GM19043 (cell line): ENCODE measurements around the gene TMEM165.

ENCODE experiments used
- ATAC-seq: cut with Tn5 transposase; IDR thresholded peaks from one replicate; pipeline ENCODE4 v1.9.1; 2021; ENCODE audit warnings: low read depth; ENCODE audit not compliant: unreplicated experiment

TMEM165 gene

DNA sequence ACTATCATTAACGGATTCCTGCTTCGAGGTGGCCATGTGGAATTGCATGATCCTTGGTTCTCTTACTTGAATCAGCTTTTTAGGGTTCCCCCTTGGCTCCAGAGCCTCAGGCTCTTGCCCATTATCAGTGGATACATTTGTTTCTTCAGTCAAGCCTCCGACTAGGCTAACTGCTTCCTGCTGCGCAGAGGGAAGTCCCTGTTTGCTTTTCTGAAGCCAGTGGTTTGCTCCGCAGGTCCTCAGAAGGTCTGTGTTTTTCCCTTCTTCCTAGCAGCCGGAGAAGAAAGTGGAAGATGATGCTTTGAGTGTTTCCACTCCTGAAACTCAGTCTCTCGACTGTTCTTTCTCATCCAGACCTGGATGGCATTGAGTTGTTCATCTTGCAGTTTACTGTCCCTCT is 29.1 kb upstream of the TMEM165 start:
- no peak for ATAC-seq

DNA sequence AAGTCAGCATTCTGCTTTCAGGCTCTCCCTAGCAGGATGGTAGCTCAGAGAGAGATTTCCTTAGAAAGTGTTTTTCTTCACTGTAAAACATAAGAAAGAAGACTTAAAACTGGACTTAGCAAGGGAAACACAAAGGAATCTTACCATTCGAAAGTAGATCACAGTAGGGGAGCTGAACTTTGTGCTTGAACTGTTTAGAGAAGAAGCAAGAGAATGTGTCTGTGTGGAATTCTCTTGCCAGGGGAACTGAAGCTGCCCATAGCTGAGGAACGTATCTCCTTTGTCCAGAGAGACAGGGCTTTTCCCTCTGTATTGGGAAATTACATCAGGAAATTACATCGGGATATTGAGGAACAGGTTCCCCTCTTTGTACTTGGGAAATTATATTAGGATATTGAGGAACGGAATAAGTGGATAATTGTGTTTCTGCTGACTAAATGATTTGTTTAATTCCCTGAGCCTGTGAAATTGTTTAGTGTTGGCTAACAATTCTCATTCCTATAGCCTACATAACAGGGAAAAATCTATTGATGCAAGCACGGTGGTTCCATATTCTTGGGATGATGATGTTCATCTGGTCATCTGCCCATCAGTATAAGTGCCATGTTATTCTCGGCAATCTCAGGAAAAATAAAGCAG is 28.6 kb upstream of the TMEM165 start:
- no peak for ATAC-seq

DNA sequence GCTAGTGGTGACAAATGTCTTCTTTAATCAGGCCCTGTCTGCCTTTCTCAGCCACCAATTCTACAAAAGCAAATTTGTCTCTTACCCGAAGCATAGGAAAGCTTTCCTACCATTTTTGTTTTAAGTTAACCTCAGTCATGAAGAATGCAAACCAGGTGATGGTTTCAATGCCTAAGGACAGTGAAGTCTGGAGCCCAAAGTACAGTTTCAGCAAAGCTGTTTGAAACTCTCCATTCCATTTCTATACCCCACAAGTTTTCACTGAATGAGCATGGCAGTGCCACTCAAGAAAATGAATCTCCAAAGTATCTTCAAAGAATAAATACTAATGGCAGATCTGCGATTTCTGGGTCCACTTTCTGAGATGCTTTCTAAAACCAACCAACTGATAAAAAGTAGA is 25.8 kb upstream of the TMEM165 start:
- no peak for ATAC-seq

DNA sequence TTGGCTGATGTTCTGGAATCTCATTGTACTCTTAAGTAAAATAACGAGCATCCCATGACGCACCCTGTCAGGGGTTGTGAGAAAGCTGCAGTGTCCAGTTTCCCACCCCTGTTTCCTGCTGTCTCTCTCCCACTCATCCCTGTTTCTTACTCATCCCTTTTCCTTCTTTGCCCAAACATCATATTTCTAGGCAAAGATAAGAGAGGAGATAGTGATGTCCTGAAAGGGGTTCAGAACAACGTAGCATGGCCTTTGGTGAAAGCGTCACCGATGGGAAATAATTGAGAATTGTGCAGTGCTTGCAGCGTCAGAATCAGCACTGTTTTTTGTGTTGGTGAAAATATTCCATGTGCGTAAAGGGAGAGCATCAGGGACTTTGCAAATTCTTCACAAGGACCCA is 23.5 kb upstream of the TMEM165 start:
- no peak for ATAC-seq

DNA sequence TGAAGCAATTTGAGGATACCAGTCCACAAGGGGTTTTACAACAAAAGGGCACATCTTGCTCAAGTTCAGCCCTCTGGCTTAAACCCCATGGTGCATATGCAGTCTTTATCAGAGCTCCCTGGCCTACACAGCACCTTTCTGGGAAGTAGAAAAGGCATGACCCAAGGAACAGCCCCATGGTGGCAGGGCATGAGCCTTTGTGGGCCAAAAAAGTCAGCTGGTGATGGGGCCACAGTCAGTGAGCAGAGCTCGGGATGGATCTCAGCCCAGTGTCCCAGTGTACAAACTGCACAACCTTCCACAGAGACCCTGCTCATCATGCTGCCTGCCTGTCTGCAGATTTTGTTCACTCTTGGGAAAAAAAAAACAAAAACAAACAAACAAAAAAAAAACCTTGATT is 22.3 kb upstream of the TMEM165 start:
- no peak for ATAC-seq

DNA sequence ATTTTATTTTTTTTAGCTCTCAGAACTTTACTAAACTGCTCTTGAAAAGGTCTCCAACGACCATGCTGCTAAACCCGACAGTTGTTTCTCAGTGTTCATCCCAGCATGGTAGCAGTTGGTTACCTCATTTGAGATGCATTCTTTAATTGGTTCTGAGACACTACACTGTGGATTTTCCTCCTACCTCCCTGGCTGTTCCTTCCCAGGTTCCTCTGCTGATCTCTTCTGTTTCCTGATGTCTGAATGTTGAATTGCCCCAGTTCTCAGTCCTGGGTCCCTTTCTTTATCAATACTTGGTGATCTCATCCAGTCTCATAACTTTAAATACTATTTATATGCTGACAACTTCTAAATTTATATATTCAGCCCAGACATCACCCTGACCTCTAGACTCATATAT is 19.1 kb upstream of the TMEM165 start:
- ATAC-seq: no peak

DNA sequence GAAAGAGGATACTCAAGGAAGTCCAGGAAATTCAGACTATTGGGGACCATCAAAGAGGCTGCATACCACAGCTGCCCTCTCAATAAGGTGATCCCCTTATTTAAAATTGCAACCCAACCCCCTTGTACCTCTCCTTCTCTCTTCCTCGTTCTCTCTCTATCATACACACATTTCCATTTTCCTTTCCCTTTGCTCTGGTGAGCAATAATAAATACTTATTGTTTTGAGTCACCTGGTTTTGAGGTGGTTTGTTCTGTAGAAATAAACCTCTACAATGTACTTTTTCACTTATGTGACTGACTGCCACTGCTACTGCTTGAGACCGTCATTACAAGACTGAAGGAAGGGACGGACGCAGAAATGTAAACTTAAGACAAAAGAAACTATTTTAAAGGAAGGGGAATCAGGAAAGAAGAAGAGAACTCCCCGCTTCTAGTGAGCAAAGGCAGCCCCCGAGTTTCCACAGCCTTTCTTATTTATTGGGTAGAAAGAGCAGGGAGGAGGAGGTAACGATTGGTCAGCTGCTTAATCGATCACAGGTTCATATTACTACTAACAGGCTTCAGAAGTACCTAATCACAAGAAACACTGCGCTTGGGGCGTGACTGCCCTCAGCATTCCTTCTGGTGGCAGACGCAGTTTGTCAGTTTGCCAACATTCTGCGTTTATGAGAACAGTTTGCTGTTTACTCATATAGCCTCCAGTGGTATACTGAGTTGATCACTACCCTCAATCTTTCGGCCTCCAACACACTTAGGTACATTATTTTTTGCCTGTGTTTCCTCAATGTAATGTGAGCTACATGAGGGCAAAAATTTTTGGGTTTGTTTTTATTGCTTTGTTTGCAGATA is 16.9 kb upstream of the TMEM165 start:
- no peak for ATAC-seq

DNA sequence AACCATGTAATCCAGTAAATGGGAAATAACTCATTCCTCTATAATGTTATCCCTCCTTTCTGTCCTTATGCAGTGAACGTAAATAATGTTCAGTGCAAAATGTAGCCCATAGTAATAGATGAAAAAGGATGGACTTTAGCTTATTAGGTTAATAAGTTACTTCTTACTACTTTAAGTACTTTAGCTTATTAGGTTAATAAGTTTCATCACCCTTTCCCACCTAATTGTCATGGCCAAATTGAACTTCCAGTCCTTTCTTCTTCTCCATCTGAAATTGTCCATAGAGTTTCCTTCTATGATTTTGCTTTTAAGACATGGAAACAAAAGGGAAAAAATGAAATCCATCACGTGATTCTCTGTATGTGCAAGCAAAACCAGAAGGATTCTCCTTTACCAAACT is 15.2 kb upstream of the TMEM165 start:
- ATAC-seq: no peak

DNA sequence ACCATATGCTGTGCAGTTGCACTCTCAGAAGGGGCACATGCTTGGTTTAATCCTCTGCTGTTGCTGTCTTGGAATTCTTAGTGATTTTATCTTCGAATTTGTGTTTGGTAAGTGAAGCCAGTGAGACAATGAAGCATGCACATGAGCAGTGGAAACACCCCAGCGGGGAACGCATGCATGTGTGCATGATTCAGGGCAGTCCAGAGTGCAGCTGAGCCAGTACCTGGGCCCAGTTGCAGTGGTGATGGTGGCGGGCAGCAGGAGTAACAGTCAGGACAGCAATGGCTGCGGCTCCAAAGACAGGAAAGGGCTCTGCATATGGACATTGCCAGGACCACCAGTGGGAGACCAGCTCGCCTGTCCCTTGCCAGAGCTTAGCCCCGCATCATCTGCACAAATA is 14.3 kb upstream of the TMEM165 start:
- no peak for ATAC-seq

DNA sequence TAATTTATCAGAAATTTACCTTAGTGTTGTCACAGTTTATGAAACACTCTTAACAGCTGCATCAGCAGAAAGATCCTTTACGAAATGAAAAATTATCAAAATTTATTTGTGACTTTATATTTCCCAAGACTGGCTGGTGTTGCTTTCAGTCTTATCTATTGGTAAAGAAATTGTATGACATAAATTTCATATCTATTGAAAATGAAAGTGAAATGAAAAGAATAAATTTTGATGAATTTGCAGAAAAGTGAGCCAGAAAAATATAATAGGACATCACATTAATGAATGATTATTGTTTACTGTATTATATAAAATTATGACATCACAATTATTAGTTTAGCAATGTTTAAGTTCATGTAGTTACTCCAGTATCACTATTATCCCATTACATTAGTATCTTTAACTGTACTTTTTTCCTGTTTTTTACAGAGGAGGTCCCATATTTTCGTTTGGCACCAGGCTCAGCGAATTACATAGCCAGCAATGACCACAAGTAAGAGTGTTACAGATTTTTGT is 13.2 kb upstream of the TMEM165 start:
- ATAC-seq: no peak

DNA sequence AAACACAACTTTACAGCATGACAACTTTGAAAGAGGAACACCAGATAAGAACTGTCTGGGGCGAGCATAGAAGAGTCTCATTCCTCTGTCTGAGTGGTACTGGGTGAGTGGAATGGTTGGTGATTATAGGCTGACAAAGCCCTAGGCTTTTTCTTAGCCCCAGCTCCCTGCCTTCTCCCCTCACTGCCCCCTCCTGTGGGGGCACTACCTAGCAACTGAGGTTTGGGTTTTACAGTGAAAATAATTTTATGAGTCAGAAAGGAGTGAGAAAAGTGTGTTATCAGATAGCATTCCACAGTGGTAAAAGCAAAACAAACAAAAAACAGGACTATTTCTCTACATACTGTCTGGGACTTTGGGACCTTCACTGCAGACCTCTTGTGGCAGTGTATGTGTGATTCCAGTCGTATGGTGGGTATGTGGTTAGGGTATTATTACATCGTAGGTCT is 10.5 kb upstream of the TMEM165 start:
- no peak for ATAC-seq

DNA sequence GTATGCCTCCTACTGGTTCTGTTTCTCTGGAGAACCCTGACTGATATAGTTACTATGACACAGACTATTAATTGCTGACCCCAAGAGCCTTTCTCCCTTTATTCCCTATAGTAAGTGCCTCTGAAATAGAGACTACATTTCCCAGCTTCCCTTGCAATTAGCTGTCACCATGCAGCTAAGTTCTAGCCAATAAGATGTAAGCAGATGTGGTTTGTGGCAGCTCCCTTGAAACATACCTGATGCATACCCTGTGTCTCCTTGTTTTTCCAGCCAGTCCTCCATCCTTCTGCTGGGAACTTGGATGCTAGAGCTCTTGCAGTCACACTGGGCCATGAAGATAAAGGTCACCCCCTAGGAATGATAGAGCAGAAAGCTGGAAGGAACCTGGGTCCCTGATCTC is 9.7 kb upstream of the TMEM165 start:
- ATAC-seq: peak; percentile 63

DNA sequence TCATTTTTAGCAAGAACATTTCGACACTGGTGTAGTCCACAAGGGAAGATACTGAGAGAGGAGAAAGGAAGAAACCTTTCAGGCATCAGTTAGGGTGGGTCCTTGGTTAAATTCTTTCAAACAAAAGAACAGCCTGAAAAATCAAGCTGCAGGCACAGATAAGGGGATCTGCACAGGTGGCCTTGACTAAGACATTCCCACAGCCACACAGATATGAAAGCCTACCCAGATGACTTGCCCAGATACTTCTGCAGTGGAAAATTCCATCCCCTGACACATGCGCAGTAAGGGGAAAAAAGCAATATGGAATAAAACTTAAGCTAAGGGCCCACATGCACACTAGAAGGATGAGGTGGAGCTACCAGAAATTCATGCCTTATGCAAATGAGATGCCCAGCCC is 8.9 kb upstream of the TMEM165 start:
- no peak for ATAC-seq

DNA sequence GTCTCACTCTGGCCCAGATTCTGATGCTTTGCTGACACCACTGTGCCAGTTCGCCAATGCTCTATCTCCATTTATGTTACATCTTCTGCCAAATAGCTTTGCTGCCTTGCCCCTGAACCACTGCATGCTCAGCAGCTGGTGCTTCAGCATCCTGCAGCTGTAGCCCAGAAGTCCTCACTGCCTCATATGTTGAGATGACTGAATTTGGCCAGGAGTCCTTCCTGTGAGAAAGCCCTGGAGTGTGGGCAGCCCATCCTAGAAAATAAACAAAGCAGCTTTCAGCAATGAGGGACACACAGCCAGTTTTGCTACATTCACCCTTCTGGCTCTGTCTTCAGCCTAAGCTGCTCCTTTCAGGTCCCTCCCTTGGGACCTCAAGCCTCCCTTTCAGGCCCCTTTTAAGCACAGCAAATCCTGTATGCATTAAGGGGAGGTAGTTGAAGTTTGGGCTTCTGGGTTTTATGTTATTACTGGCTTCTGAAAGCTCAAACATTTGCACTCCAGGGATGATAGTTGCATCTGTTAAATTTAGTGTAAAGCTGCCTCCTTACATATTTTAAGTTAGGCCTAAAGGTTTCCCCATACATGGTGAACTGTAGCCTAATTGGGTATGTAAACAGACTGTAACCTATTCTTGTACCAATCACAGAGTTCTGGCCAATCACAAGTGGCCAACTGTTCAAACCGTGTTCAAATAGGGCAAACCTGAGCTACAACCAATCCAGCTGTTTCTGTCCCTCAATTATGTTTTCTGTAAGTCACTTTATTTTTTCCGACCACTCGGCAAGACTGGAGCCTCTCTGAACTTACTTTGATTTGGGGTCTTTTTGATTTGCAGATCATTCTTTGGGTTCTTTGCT is 2.1 kb upstream of the TMEM165 start:
- ATAC-seq: no peak

DNA sequence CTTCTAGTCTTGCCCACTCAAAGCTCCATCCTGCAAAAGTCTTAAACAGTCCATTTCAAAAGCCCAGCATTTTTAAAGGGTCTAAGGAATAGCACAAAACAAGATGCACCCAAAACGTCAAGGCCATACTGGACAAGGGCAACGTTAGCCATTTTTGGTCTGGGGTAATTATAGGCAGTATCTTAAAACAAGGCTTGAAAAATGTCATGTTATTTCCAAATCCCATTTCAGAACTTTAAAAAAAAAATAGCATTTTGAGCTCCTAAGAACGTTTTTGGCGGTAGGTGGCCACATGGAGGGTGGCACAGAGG is 584 bp upstream of the TMEM165 start:
- ATAC-seq: no peak

DNA sequence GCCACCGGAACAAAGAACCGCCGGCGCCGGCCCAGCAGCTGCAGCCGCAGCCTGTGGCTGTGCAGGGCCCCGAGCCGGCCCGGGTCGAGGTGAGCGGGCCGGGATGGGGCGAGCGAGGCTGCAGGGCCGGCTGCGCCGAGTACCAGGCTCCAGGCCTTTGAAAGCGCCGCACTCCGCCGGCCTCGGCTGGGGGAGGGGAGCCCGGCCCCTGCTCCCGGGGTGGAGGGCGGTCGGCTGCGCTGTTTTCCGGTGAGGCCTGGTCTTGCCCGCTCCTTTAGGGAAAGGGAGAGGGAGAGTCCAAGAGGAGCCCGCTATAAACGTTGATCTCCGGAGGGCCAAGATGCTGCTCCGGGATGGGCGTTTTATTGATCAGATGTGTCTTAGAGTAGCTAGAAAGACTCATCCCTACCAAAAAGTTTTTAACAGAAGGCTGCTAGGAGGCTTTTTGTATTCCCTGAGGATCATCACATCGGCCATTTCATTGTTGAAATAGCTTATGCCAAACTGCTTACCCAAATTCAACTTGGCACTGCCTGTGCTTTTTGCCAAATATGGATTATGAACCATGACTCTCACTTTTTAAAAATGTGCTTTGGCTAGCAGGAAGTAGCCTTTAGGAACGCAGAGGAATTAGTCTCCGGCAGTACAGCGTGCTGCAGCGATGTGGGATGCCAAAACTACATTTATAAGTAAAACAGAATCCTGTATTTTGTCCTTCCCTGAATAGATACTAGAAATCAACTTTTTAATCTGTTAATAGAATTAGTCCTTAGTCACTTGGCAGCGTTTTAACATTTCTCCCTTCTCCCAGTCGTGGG is 760 bp downstream of the TMEM165 start:
- peak; percentile 18 for ATAC-seq

DNA sequence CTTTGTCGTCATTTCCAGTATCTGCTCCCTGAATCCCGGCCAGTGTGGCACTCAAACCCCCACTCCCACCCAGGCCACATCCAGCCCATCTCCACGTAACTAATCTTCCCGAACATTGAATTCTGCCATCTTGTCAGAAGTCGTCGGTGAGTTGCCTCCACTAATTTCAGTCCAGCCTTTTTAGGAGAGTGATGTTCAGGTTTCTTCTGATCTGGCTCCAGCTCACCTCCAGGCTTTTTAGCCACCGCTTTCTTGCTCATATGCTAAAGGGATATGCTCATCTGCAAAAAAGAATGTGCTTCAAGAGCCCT is 1.3 kb downstream of the TMEM165 start:
- no peak for ATAC-seq

DNA sequence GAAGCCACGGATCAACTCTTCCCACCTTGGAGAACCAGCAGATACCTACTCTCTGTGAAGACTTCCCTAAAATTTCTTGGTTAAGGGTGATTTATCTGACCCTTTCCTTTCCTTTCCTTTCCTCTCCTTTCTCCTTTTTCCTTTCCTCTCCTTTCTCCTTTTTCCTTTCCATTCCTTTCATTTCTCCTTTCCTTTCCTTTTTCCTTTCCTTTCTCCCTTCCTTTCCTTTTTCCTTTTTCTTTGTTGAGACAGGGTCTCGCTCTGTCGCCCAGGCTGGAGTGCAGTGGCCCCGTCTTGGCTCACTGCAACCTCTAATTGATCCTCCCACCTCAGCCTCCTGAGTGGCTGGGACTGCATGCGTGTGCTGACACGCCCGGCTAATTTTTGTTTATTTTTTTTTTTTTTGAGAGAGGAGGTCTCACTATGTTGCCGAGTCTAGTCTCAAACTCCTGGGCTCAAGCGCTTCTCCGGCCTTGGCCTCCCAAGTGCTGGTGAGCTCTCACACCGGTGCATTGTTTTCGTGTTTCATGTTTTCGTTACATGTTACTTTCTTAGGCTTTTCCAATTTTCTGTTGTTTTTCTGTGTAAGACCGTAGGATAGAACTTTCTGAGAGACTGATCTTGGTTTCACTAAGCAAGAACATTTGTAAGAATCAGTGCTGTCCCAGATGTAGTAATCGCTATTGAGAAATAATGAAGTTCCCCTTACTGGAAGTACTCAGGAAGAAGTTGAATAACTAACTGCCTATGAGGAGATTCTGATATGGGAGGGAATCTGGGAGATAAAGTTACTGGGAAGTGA is 2.0 kb downstream of the TMEM165 start:
- ATAC-seq: no peak

DNA sequence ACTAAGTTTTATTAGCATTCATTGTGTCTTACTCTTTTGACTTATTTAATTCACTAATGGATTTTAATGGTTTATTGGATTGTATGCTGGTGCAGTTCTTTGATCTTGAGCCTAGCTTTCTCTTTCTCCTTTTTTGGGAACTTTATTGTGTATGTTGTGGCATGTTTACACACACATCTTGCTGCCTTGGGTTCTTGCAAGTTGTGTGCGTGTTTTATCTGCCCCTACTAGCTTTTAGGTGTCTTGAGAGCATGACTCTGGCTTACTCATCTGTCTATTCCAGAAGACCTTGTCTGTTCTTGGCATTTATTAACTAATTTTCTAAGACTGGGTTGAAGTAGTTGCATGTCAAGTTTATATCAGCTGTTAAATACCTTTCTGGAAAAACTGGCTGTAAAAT is 2.7 kb downstream of the TMEM165 start:
- ATAC-seq: no peak

DNA sequence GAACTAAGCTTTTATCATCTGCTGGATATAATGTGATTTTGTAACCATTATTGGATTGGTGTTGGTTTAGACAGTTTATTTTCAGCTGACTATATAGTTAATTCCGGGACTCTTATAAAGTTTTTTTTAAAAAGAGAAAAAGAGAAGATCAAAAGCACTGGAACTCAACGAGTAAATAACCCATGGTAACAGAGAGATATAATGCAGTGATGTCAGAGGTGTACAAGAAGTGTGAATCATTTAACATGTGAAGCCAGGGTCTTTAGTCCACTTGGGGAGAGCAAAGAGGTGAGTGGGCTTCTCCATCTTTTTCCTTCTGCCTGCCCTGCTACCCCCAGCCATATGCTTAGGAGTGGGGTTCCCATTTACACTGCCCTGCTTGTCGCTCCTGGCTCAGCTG is 3.2 kb downstream of the TMEM165 start:
- no peak for ATAC-seq
